HCT116 (cell line): Measurements from ENCODE around the gene TMEM45A. TPM values are rescaled to one million over a fixed set of nuclear protein-coding genes. Genes with fewer than 3 reads are reported as not detected.

Experiments
- ATAC-seq: fragments of 200-7000 bp; cut with Tn5 transposase; 2 replicates; pipeline ENCODE4 v1.9.1; 2020; ENCODE audit warnings: mild to moderate bottlenecking, moderate library complexity
- BruUV-seq: library from RNA; stranded (reverse); fragments of 400-500 nt; replicated peaks from 2 replicates; lab custom pipeline; 2021; lab: Mats Ljungman, UMichigan
- CTCF ChIA-PET: fragments of 300-600 bp; sonication (Branson Sonifier 250); formaldehyde crosslinking; loops from one replicate; lab custom pipeline; 2021; ENCODE audit warnings: antibody characterized with exemption; lab: Charles Lee
- POLR2A ChIA-PET: fragments of 300-600, 350-600 bp; sonication (Branson Sonifier 250); formaldehyde crosslinking; loops from one replicate; lab custom pipeline; 2021; ENCODE audit warnings: antibody characterized with exemption; lab: Charles Lee
- RAD21 ChIA-PET, 2 experiments: fragments of 300-600 bp; sonication (Branson Sonifier 250); formaldehyde crosslinking; loops; one replicate each; lab custom pipeline; 2023; ENCODE audit warnings: low total read pairs in 2 of 2; ENCODE audit not compliant: uncharacterized antibody in 2 of 2, unreplicated experiment in 2 of 2, low non-redundant PET in 1 of 2; lab: Charles Lee
- DNase-seq: peaks from one replicate; pipeline ENCODE4 v3.0.0-alpha.2; 2010; ENCODE audit warnings: low read depth, low spot score
- H2AFZ ChIP-seq: fragments of 200-600 bp; shearing (Covaris generic), sonication (generic); 2 replicates; pipeline ENCODE4 v1.6.1; 2017; ENCODE audit warnings: low read depth, mixed run types, mixed read lengths, antibody characterized with exemption, low read length; ENCODE audit not compliant: poor library complexity, severe bottlenecking
- H3K27ac ChIP-seq: 2 replicates; pipeline ENCODE4 v1.5.1; 2012; ENCODE audit warnings: low read depth, low read length
- H3K27me3 ChIP-seq: fragments of 200-600 bp; sonication (generic); 2 replicates; pipeline ENCODE4 v1.6.1; 2016; ENCODE audit warnings: mixed run types, low read length, mixed read lengths; ENCODE audit not compliant: insufficient read depth
- H3K36me3 ChIP-seq, 2 experiments: fragments of 200-500 bp in 1 of 2; fragments of 200-600 bp in 1 of 2; sonication (Bioruptor generic) in 1 of 2; sonication (generic) in 1 of 2; 2 replicates each; pipeline versions ENCODE4 v1.5.1 to v1.6.1; 2014 to 2016; ENCODE audit warnings: low read length in 2 of 2, inconsistent platforms in 1 of 2, mixed read lengths in 1 of 2, mixed run types in 1 of 2; ENCODE audit not compliant: insufficient read depth in 2 of 2, control insufficient read depth in 1 of 2
- H3K4me1 ChIP-seq, 2 experiments: fragments of 200-600 bp in 1 of 2; sonication (generic) in 1 of 2; 2 replicates each; pipeline versions ENCODE4 v1.5.1 to v1.6.1; 2012 to 2017; ENCODE audit warnings: low read length in 2 of 2, inconsistent platforms in 1 of 2, mild to moderate bottlenecking in 1 of 2, mixed read lengths in 1 of 2, mixed run types in 1 of 2, moderate library complexity in 1 of 2; ENCODE audit not compliant: insufficient read depth in 2 of 2, control insufficient read depth in 1 of 2
- H3K4me2 ChIP-seq: fragments of 200-600 bp; sonication (generic); 2 replicates; pipeline ENCODE4 v1.6.1; 2017; ENCODE audit warnings: mixed run types, low read length, mixed read lengths
- H3K4me3 ChIP-seq, 2 experiments: fragments of 200-600 bp in 1 of 2; sonication (generic) in 1 of 2; replicated peaks in 1 of 2; 2 replicates each; pipeline ENCODE4 v1.5.1; 2011 to 2016; ENCODE audit warnings: low read length in 2 of 2, control low read depth in 1 of 2, low read depth in 1 of 2, mild to moderate bottlenecking in 1 of 2, mixed read lengths in 1 of 2, mixed run types in 1 of 2
- H3K79me2 ChIP-seq: fragments of 200-600 bp; sonication (generic); 2 replicates; pipeline ENCODE4 v1.6.1; 2017; ENCODE audit warnings: mild to moderate bottlenecking, mixed run types, low read length, moderate library complexity, mixed read lengths; ENCODE audit not compliant: insufficient read depth
- H3K9ac ChIP-seq: fragments of 200-600 bp; sonication (generic); 2 replicates; pipeline ENCODE4 v1.6.1; 2016; ENCODE audit warnings: low read length, mixed read lengths
- H3K9me2 ChIP-seq: fragments of 200-600 bp; sonication (generic), shearing (Covaris generic); 2 replicates; pipeline ENCODE4 v1.6.1; 2017; ENCODE audit warnings: mixed run types, mild to moderate bottlenecking, moderate library complexity; ENCODE audit not compliant: insufficient read depth
- H3K9me3 ChIP-seq, 2 experiments: fragments of 200-500 bp in 1 of 2; fragments of 200-600 bp in 1 of 2; sonication (Bioruptor generic) in 1 of 2; sonication (generic) in 1 of 2; 2 replicates each; pipeline ENCODE4 v1.6.1; 2014 to 2017; ENCODE audit warnings: low read length in 2 of 2, mixed read lengths in 2 of 2, inconsistent platforms in 1 of 2, low read depth in 1 of 2, mild to moderate bottlenecking in 1 of 2, mixed run types in 1 of 2, moderate library complexity in 1 of 2; ENCODE audit not compliant: control insufficient read depth in 1 of 2, insufficient read depth in 1 of 2
- H4K20me1 ChIP-seq: fragments of 200-600 bp; sonication (generic), shearing (Covaris generic); 2 replicates; pipeline ENCODE4 v1.6.1; 2017; ENCODE audit warnings: mixed run types, mild to moderate bottlenecking, moderate library complexity; ENCODE audit not compliant: insufficient read depth
- CBX3 ChIP-seq: IDR thresholded peaks from 2 replicates; pipeline ENCODE4 v1.6.1; 2012; ENCODE audit warnings: low read depth
- CEBPB ChIP-seq: IDR thresholded peaks from 2 replicates; pipeline ENCODE4 v1.6.1; 2012; ENCODE audit warnings: low read depth
- EGR1 ChIP-seq: IDR thresholded peaks from 2 replicates; pipeline ENCODE4 v1.6.1; 2012; ENCODE audit warnings: low read depth
- ELF1 ChIP-seq: IDR thresholded peaks from 2 replicates; pipeline ENCODE4 v1.6.1; 2012; ENCODE audit warnings: low read depth, borderline replicate concordance
- EZH2phosphoT487 ChIP-seq: fragments of 200-600 bp; IDR thresholded peaks from 2 replicates; pipeline ENCODE4 v1.6.1; 2018; ENCODE audit warnings: antibody characterized with exemption, borderline replicate concordance
- JUND ChIP-seq: IDR thresholded peaks from 2 replicates; pipeline ENCODE4 v1.6.1; 2012
- POLR2A ChIP-seq: IDR thresholded peaks from 2 replicates; pipeline ENCODE4 v1.7.0; 2011; ENCODE audit warnings: borderline replicate concordance; ENCODE audit not compliant: insufficient read depth, insufficient read length; ENCODE audit errors: extremely low read depth
- POLR2AphosphoS5 ChIP-seq: IDR thresholded peaks from 2 replicates; pipeline ENCODE4 v1.6.1; 2011; ENCODE audit warnings: mild to moderate bottlenecking, low read depth, low read length, moderate library complexity
- RAD21 ChIP-seq: IDR thresholded peaks from 2 replicates; pipeline ENCODE4 v1.6.1; 2012; ENCODE audit warnings: low read depth, mild to moderate bottlenecking
- SIN3A ChIP-seq: IDR thresholded peaks from 2 replicates; pipeline ENCODE4 v1.6.1; 2012; ENCODE audit warnings: low read depth
- SP1 ChIP-seq: IDR thresholded peaks from 2 replicates; pipeline ENCODE4 v1.6.1; 2012; ENCODE audit warnings: low read depth
- YY1 ChIP-seq: IDR thresholded peaks from 2 replicates; pipeline ENCODE4 v1.6.1; 2011; ENCODE audit warnings: low read length, low read depth, moderate library complexity, mild to moderate bottlenecking; ENCODE audit not compliant: insufficient replicate concordance; ENCODE audit errors: extremely low read depth
- ZFX ChIP-seq: fragments of 450-650 bp; IDR thresholded peaks from 2 replicates; pipeline ENCODE4 v1.6.1; 2017
- intact Hi-C: fragments of 100-400 bp; cut with micrococcal nuclease; formaldehyde crosslinking; loops from 2 replicates; pipeline ENCODE4 v1.10.0; 2022
- total RNA-seq: library from RNA; stranded (reverse); gene quantifications from one replicate; pipeline ENCODE4 v1.2.1, GENCODE V29; 2021; ENCODE audit not compliant: unreplicated experiment
- TF ChIP-seq, protein P1 (sequence below): IDR thresholded peaks from 2 replicates; pipeline ENCODE4 v1.6.1; 2012; ENCODE audit warnings: low read depth
- TF ChIP-seq, protein P2 (sequence below): IDR thresholded peaks from 2 replicates; pipeline ENCODE4 v1.6.1; 2012
- TF ChIP-seq, protein P3 (sequence below), 3 experiments: fragments of 200-600 bp in 1 of 3; sonication (generic) in 1 of 3; IDR thresholded peaks in 2 of 3; conservative IDR thresholded peaks in 1 of 3; 2 replicates each; pipeline ENCODE4 v1.5.1; 2012 to 2017; ENCODE audit warnings: low read depth in 2 of 3, low read length in 2 of 3, antibody characterized with exemption in 1 of 3, borderline replicate concordance in 1 of 3, control low read depth in 1 of 3, mild to moderate bottlenecking in 1 of 3, mixed read lengths in 1 of 3, mixed run types in 1 of 3, moderate library complexity in 1 of 3; ENCODE audit not compliant: insufficient read depth in 1 of 3
- TF ChIP-seq, protein P4 (sequence below): IDR thresholded peaks from 2 replicates; pipeline ENCODE4 v1.6.1; 2012
- TF ChIP-seq, protein P5 (sequence below): IDR thresholded peaks from 2 replicates; pipeline ENCODE4 v1.6.1; 2011; ENCODE audit warnings: mild to moderate bottlenecking, low read length, moderate library complexity; ENCODE audit not compliant: insufficient replicate concordance; ENCODE audit errors: extremely low read depth

Gene TMEM45A
- total RNA-seq, 1 experiment from 2014 or later: 5.0 TPM

DNA sequence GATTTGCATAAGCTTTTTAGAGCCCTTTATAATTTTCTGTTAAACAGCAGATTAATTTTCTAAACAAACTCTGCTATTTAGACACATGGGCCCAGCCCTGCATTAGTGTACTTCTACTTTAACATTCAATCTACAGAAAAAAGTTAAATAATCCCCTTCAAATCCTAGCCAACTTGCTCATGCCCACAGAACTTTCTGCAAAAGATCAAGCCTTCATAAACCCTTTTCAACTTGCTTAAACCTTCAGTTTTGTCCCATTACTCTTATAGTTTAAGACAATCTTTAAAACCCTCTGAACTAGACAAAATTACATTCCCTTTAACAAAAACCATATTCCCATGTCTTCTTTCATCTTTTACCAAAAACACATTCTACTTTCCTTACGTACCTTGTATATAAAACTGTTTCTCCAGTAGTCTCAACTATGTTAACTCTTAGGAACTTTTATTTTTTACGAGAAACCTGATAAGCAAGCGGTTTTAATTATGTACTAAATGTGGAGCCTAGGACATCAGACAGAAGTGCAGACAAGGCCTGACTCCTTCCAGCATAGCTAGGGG lies 91.8 kb downstream of the TMEM45A start:
- Histone ChIP-seq H3K79me2 (no peaks in the 10 kb centered on the region), H4K20me1 (no peaks in the 10 kb centered on the region), H3K36me3 (no peaks in the 10 kb centered on the region), H3K4me1 (no peaks in the 10 kb centered on the region), H3K9me3 (no peaks in the 10 kb centered on the region), H3K27ac (no peak overlapping the region), H3K4me2 (no peak overlapping the region), H3K9me2 (no peaks in the 10 kb centered on the region), H2AFZ (no peak overlapping the region), H3K4me3 (no peak overlapping the region), H3K9ac (no peak overlapping the region), H3K27me3 (no peaks in the 10 kb centered on the region)
- TF ChIP-seq, protein P1, sequence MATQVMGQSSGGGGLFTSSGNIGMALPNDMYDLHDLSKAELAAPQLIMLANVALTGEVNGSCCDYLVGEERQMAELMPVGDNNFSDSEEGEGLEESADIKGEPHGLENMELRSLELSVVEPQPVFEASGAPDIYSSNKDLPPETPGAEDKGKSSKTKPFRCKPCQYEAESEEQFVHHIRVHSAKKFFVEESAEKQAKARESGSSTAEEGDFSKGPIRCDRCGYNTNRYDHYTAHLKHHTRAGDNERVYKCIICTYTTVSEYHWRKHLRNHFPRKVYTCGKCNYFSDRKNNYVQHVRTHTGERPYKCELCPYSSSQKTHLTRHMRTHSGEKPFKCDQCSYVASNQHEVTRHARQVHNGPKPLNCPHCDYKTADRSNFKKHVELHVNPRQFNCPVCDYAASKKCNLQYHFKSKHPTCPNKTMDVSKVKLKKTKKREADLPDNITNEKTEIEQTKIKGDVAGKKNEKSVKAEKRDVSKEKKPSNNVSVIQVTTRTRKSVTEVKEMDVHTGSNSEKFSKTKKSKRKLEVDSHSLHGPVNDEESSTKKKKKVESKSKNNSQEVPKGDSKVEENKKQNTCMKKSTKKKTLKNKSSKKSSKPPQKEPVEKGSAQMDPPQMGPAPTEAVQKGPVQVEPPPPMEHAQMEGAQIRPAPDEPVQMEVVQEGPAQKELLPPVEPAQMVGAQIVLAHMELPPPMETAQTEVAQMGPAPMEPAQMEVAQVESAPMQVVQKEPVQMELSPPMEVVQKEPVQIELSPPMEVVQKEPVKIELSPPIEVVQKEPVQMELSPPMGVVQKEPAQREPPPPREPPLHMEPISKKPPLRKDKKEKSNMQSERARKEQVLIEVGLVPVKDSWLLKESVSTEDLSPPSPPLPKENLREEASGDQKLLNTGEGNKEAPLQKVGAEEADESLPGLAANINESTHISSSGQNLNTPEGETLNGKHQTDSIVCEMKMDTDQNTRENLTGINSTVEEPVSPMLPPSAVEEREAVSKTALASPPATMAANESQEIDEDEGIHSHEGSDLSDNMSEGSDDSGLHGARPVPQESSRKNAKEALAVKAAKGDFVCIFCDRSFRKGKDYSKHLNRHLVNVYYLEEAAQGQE: no peak
- TF ChIP-seq, protein P2, sequence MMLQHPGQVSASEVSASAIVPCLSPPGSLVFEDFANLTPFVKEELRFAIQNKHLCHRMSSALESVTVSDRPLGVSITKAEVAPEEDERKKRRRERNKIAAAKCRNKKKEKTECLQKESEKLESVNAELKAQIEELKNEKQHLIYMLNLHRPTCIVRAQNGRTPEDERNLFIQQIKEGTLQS: no peak
- TF ChIP-seq SP1: no peak
- TF ChIP-seq CBX3: no peak
- no peak for TF ChIP-seq EGR1
- TF ChIP-seq CEBPB: no peak
- no peak for TF ChIP-seq POLR2A
- TF ChIP-seq YY1: no peak
- TF ChIP-seq ZFX: no peak
- TF ChIP-seq, protein P3, sequence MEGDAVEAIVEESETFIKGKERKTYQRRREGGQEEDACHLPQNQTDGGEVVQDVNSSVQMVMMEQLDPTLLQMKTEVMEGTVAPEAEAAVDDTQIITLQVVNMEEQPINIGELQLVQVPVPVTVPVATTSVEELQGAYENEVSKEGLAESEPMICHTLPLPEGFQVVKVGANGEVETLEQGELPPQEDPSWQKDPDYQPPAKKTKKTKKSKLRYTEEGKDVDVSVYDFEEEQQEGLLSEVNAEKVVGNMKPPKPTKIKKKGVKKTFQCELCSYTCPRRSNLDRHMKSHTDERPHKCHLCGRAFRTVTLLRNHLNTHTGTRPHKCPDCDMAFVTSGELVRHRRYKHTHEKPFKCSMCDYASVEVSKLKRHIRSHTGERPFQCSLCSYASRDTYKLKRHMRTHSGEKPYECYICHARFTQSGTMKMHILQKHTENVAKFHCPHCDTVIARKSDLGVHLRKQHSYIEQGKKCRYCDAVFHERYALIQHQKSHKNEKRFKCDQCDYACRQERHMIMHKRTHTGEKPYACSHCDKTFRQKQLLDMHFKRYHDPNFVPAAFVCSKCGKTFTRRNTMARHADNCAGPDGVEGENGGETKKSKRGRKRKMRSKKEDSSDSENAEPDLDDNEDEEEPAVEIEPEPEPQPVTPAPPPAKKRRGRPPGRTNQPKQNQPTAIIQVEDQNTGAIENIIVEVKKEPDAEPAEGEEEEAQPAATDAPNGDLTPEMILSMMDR (IDR thresholded peaks at IDR 0.05 in 2 of 3, conservative IDR thresholded peaks at IDR 0.05 in 1 of 3; ENCODE audit: borderline replicate concordance in 1 of 3, insufficient read depth in 1 of 3, low read depth in 2 of 3, low read length in 2 of 3): no peak
- TF ChIP-seq JUND: no peak
- no peak for TF ChIP-seq POLR2AphosphoS5
- no peak for TF ChIP-seq RAD21
- TF ChIP-seq ELF1: no peak
- TF ChIP-seq, protein P4, sequence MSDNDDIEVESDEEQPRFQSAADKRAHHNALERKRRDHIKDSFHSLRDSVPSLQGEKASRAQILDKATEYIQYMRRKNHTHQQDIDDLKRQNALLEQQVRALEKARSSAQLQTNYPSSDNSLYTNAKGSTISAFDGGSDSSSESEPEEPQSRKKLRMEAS: no peak
- TF ChIP-seq SIN3A: no peak
- TF ChIP-seq, protein P5, sequence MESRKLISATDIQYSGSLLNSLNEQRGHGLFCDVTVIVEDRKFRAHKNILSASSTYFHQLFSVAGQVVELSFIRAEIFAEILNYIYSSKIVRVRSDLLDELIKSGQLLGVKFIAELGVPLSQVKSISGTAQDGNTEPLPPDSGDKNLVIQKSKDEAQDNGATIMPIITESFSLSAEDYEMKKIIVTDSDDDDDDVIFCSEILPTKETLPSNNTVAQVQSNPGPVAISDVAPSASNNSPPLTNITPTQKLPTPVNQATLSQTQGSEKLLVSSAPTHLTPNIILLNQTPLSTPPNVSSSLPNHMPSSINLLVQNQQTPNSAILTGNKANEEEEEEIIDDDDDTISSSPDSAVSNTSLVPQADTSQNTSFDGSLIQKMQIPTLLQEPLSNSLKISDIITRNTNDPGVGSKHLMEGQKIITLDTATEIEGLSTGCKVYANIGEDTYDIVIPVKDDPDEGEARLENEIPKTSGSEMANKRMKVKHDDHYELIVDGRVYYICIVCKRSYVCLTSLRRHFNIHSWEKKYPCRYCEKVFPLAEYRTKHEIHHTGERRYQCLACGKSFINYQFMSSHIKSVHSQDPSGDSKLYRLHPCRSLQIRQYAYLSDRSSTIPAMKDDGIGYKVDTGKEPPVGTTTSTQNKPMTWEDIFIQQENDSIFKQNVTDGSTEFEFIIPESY: no peak
- no peak for TF ChIP-seq EZH2phosphoT487
- POLR2A ChIA-PET: no interaction called here
- ATAC-seq: no peak
- RAD21 ChIA-PET: no interaction called here
- no peak for DNase-seq
- intact Hi-C loops: no loop called here
- CTCF ChIA-PET: no interaction called here
- no TSS peak for BruUV-seq
